A172 (cell line): ENCODE results near the gene INTS1. TPM values are rescaled to one million over a fixed set of nuclear protein-coding genes. Genes with fewer than 3 reads are reported as not detected.

ENCODE experiments used
- DNase-seq: peaks from one replicate; pipeline ENCODE4 v3.0.0-alpha.2; 2015; ENCODE audit warnings: low spot score
- total RNA-seq: library from RNA; depleted of rRNA; stranded (reverse); fragments of >200 nt; shearing (Covaris generic); gene quantifications from 2 replicates; pipeline ENCODE4 v1.2.3, GENCODE V29; 2014; rRNA removed

INTS1 gene, protein sequence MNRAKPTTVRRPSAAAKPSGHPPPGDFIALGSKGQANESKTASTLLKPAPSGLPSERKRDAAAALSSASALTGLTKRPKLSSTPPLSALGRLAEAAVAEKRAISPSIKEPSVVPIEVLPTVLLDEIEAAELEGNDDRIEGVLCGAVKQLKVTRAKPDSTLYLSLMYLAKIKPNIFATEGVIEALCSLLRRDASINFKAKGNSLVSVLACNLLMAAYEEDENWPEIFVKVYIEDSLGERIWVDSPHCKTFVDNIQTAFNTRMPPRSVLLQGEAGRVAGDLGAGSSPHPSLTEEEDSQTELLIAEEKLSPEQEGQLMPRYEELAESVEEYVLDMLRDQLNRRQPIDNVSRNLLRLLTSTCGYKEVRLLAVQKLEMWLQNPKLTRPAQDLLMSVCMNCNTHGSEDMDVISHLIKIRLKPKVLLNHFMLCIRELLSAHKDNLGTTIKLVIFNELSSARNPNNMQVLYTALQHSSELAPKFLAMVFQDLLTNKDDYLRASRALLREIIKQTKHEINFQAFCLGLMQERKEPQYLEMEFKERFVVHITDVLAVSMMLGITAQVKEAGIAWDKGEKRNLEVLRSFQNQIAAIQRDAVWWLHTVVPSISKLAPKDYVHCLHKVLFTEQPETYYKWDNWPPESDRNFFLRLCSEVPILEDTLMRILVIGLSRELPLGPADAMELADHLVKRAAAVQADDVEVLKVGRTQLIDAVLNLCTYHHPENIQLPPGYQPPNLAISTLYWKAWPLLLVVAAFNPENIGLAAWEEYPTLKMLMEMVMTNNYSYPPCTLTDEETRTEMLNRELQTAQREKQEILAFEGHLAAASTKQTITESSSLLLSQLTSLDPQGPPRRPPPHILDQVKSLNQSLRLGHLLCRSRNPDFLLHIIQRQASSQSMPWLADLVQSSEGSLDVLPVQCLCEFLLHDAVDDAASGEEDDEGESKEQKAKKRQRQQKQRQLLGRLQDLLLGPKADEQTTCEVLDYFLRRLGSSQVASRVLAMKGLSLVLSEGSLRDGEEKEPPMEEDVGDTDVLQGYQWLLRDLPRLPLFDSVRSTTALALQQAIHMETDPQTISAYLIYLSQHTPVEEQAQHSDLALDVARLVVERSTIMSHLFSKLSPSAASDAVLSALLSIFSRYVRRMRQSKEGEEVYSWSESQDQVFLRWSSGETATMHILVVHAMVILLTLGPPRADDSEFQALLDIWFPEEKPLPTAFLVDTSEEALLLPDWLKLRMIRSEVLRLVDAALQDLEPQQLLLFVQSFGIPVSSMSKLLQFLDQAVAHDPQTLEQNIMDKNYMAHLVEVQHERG (N-terminal part only)
- total RNA-seq = 45.3 and 49.6 TPM in 2 replicates

DNA sequence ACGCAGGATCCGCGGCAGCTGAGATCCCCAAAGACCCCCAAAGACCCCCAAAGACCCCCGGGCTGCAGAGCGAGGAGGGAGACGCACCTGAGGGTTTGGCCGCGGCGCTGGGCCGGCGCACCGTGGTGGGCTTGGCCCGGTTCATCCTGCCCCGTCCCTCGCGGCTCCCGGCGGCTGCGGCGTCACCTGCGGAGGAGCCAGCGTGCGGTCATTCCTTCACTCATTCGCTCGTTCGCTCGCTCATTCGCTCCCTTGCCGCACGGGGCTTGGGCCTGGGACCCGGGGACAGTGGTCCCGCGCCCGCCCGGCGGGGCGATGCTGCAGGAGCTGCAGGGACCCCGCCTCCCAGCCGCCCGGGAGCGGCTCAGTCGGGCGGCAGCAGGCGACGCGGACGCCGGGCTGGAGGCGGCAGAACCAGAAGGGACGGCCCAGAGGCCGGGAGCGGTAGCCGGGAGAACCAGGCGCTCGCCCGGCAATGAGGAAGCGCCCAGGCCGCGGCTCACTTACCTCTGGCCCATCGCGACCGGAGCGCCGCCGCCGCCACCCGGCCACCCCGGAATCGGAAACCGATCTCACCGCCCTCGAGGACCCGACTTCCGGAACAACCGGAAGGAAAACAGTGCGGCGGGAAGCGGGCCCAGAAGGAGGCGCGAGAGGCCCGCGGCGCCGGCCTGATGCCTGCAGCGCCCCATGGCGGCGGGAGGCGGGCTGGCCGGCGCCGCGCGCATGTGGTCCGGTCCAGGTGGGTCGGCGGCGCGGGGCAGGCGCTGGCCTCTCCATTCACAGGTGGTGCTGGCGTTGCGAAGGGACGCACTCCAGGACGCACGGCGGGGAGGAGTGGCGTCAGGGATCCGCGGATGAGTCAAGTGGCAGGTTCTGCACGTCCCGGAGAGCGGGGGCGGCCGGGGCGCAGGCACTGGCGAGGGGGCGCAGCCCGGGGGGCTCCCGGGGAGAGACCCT, at the start of gene INTS1:
Gene INTS1, minus strand, starts transcription at position 574 of the 960 bp plus-strand sequence. Its CDS starts 429 bp downstream, at position 145.
- DNase-seq = peak; percentile 89

DNA sequence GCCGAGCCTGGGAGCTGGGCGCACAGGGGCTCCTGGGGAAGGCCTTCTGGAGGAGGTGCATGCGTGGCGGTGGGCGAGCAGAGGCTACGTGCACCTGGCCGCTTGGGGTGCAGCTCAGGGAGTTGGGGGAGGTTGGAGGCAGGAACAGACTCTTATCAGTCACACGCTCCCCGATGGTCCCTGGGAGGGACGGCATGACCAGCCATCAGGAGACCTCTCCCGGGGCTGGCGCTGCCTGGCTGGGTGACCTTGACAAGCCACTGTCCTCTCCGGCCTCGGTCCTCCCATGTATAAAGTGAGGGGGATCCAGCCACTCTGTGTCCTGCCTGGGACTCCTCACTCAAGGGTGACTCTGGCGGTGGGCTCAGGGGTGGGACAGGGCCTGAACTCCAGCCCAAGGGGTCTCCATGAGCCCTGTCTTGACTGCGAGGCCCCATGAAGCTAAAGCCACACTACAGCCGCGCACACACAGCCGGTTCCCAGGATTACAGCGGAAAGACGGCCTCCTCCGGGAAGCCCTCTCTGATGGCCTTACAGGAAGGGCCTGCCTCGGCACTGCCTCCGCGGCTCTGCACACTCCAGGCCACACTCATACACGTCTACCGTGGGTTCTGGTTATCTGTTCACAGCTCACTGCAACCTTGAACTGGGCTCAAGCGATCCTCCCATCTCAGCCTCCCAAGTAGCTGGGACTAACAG, 49.5 kb upstream of the INTS1 start:
- DNase-seq = no peak

DNA sequence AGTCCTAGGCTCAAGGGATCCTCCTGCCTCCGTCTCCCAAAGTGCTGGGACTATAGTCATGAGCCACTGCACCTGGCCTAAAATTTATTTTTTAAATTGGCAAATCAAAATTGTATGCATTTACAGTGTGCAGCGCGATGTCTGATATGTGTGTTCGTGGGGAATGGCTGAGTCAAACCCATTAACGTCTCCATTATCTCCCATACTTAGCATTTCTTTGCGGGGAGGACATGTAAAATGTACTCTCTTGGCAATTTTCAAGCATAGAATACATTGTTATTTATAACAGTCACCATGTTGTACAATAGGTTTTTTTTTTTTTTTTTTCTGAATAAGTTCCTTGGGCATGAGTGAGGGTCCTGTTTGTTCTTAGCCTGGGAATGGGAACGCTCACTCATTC, 48.0 kb upstream of the INTS1 start:
- DNase-seq = no peak

DNA sequence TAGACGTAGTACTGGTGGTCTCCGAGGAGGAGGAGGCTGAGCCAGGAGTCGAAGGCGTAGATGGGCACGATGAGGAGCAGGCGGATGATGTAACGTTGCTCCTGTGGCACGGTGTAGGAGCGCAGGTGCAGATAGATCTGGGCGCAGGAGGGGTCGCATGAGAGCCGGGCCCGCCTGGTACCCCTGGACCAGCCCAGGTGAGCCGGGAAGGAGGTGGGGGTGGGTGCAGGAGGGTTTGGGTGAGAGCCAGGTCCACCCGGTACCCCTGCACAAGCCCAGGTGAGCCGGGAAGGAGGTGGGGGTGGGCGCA, 46.6 kb upstream of the INTS1 start:
- DNase-seq = no peak

DNA sequence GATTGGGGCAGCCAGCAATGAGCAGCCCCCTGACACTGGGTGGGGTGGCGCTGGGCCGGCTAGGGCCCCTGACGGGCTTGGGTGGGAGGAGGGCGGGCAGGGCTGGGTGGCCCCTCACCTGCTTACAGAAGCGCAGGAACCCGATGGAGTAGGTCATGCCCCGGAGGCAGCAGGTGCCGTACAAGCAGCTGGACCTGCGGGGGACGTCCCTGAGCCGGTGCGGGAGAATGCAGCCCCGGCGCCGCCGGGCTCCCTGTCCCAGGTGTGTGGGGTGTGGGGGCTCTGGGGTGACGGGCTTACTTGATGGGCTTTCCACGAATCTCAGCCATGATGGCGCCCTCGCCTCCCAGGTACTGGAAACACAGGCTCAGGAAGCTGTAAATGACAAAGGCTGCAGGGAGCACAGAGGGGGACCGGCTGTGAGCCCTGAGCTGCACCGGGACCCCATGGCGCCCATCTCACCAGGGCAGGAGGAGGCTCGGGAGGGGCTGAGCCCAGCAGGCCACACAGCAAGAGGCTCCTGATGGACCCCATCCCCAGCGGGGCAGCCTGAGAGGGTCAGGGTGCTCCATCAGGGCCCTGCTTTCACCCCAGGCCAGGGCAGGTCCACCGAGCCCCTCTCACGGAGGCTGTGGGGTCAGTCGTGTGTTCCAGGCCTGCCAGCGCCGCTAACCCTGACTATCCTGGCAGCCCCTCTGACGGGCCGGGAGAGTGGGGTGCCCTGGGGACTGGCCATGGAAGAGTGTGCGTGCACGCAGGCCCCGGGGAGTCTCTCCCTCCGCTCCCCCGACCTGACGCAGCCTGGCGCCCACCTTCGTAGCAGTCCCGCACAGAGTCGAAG, 46.0 kb upstream of the INTS1 start:
- DNase-seq = no peak

DNA sequence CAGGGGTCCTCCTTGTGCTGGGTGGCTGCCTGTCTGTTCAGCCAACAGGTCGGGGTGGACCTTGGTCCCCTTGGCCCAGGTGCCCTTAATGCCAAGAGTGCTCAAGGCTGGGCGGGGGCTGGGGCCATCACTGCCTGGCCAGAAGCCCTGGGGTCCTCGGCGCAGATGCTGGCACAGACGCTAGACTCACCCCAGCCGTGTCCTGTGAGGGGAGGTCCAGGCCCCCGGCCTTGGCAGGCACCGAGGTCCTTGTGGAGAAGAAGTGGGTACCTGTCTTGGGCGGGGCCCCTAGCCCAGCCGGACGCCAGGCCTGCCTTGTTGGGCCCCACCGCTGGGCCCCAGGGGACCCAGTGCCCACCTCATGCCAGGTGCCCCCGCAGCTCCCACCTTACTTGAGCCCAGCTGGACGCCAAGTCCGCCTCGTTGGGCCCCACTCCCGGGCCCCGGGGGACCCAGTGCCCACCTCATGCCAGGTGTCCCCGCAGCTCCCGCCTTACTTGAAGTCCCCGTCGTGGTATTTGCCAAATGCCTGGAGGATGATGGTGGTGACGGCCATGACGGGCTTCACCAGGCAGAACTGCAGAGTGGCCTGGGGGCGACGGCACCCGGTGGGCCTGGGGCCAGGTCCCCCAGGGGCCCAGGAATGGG, 45.3 kb upstream of the INTS1 start:
- no peak for DNase-seq

DNA sequence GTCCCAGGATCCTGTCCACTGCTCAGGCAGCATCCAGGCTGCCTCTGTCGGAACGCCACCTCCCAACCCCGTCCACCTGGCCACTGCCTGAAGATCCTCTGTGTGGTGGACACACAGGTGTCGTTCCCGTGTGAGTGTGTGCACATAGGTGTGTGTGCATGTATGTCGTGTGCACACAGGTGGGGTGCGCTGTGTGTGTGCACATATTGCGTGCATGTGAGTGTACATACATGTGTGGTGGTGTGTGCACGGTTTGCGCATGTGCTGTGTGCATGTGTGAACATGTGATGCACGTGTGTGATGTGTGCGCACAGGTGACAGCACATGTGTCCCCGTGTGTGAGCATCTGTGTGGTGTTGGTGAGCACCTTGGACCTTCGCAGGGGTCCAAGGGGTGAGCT, 44.8 kb upstream of the INTS1 start:
- DNase-seq = no peak

DNA sequence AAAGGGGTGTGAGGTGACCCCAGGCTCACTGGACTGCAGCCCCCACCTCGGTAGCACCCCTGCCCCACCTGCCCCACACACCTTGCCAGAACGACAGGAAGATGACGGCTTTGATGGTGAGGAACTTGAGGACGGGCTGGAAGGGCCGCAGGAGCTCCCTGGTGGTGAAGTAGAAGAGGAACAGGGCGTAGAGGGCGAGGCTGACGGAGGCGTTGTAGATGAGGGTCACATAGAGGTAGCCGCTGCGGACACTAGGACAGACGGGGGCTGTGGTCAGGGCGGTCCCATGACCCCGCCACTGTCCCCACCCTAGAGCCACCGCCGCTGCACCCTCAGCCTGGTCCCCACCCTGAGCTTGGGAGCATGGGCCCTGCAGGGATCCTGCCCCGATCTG, 44.2 kb upstream of the INTS1 start:
- DNase-seq = no peak

DNA sequence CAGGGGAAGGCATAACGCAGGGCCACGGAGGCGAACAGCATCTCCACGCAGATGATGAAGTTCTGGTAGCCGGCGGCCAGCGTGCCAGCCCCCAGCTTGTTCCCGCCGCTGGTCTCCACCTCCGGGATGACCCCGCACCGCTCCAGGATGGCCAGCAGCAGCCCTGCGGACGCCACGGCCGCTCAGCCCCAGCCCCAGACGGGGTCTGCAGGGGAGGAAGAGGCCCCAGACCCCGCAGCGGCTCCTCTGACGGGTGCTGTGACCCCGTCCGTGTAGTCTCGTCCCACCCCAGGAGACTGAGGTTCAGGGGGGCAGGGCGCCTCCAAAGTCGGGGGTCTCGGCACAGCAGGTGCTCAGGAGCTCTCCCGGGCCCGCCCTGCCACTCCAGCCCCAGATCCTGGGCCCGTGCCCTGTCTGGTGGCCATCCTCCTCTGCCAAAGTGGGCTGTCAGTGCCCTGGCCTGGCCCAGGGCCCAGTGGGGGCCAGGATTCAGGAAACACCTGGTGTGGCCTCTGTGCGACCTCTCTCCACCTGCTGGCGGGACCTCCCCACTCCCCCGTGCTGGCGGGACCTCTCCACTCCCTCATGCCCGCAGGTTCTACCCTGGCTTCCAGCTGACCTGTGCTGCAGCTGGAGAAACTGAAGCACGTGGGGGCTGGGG, 43.7 kb upstream of the INTS1 start:
- no peak for DNase-seq

DNA sequence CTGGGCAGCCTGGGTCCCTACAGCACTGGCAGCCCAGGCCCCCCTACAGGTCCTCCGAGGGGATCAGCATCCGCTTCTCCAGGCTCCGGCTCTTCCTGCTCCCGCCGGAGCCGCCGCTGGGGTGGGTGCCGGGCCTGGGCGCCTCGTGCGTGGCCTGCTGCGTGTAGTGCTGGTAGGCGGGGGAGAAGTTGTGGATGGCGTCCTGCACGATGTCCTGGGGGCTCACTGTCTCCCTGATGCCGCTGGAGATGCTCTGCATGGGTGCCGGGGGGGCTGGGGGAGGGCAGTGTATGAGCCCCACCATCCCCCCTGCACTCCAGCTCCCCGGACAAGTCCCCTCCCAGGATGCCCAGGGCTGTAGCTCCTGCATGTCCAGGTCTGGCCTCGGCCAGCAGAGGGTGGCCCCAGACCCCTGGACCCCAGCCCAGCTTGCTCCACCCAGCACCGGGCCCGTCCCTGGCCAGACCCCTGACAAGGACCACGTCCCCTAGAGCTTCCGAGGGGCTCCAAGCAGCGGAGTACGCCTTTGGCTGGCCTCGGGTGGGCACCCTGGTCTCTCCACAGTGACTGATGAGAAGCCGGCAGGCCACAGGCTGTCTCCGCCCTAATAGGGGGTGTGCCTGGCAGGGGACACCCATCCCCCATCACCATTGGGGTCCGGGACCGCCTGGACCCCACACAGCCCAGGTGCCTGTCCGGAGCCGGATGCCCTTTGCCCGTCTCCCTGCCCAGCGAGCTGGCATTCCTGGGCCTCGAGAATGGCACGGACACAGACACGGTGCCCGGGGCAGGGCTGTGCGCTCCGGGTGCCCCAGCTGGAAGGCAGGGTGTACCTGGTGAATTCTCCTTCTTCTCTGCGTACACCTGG, 43.0 kb upstream of the INTS1 start:
- DNase-seq = no peak

DNA sequence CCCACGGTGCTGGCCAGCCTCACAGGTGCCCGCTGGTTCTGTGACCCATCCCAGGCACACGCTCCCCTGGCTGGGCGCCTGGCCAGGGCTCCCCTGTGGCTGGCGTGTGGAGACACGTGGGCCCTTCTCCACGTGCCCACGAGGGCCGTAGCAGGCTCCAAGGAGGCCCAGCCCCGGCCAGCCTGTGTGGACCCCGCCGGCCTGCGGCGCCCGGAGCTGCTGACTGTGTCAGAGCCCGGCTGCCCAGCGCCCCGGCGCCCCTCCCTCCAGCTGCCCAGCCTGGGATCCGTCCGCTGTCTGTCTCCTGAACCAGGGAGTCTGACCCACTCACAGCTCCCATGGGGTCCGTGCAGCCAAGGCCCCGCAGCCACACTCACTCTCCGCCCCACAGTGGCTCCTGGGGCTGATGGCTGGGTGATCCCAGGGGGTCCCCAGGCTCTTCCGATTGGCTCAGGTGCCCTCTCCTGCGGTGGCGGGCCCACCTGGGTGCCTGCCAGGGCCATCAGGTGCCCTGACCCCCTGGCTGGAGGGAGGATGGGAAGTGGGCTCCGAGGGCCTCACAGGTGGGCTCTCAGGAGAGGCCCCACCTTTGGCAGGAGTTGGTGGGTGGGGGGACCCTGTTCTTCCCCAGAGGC, 42.2 kb upstream of the INTS1 start:
- no peak for DNase-seq

DNA sequence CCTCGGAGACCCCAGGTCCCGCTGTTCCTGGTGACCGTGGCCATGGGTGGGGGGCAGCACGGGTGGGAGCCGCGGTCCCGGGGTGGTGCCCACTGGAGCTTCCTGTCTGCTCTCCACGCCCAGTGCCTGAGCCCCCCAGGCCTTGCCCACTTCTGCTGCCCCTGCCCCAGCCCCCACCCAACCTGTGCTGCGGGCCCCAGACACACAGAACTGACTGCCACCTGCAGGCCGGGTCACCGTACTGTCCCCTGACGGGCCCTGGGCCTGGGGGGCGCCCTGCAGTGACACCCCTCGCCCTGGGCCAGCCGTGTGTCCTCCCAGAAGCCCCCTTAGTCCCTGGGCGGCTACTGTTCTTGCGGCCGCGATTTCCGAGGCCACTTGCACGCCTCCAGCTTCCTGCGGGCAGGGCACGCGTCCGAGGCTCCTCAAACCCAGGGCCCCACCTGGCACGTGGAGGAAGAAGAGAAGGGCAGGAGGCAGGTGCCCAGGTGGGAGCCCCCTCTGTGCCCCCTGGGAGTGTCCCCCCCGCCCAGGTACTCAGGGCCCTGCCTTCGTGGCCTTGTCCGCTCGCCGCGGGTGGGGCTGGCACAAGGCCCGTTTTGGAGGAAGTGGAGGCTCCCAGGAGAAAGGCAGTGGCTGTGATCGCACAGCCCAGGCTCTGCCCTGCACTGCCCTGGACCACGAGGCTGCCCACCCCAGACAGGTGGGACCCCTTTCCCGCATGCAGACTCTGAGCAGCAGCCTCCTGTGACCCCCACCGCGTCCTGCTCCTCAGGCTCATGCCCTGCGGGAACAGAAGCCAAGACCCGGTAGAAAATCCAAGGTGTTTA, 41.4 kb upstream of the INTS1 start:
- no peak for DNase-seq

DNA sequence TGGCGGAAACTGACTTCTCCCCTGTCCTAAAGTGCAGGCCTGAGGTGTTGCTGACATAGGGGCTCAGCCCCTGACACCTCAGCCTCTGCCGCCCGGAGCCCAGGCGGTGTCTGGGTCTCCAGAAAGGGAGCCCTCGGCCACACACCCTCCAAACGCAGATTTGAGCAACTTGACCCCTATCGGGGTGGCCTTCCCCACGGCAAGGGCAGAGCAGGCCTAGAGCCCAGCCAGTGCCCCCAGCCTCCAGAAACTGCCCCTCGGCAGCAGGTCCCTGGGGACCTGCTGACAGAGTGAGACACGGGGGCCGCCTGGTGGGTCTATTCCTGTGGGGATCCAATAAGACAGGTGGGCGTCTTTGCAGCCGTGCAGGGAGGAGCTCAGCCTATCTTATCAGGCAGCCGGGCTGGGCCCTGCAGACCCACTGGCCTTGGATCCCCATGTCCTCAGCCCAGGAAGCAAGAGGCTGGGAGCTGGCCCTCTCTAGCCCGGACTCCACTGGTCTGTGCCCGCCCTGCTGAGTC, 40.8 kb upstream of the INTS1 start:
- no peak for DNase-seq

DNA sequence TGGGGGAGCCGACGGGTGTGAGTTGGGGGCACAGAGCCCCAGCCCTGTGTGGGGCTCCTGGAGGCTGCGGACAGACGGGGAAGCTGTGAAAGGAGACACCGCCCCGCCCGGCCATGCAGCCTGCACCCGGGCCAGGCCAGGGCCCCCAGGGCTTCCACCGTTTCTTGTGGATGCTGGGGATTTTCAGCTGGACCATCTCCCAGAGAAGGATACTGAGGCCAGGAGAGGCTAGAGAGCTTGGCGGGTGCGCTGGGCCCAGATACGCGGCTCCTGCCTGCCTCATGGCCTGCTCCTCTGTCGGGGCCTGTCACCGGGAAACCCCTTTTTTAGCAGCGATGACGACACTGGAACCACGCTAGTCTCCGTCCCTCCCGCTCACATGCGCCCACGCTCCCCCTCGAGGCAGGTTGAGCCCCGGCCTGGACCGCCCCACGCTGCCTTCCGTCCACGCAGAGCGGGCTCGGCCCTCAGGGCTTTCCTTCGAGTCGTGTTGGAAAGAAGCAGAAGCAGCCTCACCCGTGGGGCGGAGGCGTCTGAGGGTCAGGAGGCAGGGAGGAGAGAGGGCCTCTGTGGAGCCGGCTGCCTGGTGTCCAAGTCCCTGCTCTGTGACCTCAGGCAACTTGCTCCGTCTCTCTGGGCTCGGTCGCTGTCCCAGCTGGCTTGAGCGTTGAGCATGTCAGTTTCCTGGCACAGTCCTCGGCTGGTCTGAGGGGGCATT, 40.1 kb upstream of the INTS1 start:
- no peak for DNase-seq

DNA sequence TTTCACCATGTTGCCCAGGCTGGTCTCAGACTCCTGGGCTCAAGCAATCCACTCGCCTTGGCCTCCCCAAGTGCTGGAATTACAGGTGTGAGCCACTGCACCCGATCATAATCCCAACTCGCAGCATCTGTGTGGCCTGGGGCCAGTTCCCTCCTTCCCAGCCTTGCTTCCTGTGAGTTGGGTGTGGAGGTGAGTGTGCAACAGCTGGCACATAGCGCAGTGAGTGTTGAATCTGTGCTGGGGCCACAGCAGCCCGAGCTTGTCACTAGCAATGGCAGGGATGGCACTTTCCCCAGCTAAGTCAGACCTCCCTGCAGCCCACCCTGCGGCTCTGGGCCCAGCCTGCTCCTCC, 39.6 kb upstream of the INTS1 start:
- DNase-seq = no peak
